ENCODE results near the gene DHPS. TPM values are rescaled to one million over a fixed set of nuclear protein-coding genes. Genes with fewer than 3 reads are reported as not detected.

DHPS gene
- total and polyA plus RNA-seq, 4 donors = 65.0 to 80.8 (median 74.7) TPM

GRCh38 chr19:12642506-12642905, 39.2 kb downstream of the DHPS start:
- Histone ChIP-seq H3K9ac (ENCODE audit: insufficient read depth in 1 of 2, low read length in 2 of 2) (no peak overlapping the region), H3K27me3 (ENCODE audit: control insufficient read depth in 3 of 3, insufficient read depth in 3 of 3, low read length in 2 of 3) (no peaks in the 10 kb centered on the region), H3K4me3 (no peak overlapping the region), H3K9me3 (ENCODE audit: control insufficient read depth in 4 of 4, insufficient read depth in 3 of 4, low read length in 3 of 4) (no peaks in the 10 kb centered on the region), H3K36me3 (ENCODE audit: control insufficient read depth in 4 of 4, insufficient read depth in 4 of 4, low read length in 4 of 4) (peaks cover 0 to 4% (median 0%) of the 10 kb centered on the region in 4 donors), H3K27ac (ENCODE audit: low read depth in 1 of 2, low read length in 1 of 2) (no peak overlapping the region), H3K4me1 (ENCODE audit: control insufficient read depth in 5 of 5, insufficient read depth in 5 of 5, low read length in 5 of 5) (peaks cover 0 to 7% (median 0%) of the 10 kb centered on the region in 5 donors)
- no peak for TF ChIP-seq CTCF (IDR thresholded peaks at IDR 0.05; ENCODE audit: control extremely low read depth, extremely low read depth)
- DNase-seq (no peak), ATAC-seq (ENCODE audit: insufficient read depth, low FRiP score) (no peak)
- WGBS, 2 donors = 93 to 95% methylated on average over 26 of the region's 26 CpGs

DNA sequence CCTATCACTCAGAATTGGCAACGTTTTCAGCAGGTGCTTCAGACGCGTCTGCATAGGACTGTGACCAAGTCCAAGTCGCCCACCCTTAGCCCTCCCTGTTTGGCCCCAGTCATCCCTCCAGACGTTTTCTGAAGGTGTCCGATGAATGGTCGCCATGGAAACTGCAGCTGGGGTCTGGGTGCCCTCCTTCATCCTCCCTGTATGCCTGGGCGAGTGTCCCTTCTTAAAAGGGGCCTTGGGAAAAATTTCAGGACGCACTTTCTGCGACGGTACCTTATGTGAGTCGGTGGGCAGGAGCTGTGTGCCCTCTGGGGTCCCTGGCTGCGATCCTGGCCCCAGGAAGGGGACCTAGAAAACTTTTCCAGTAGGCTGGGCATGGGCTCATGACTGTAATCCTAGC, 40.2 kb downstream of the DHPS start:
- DNase-seq = no peak
- H3K9ac ChIP-seq (ENCODE audit: insufficient read depth in 1 of 2, low read length in 2 of 2) = no peak overlapping the region
- 73 to 90% methylated on average over 13 of the region's 13 CpGs for WGBS, 2 donors

DNA sequence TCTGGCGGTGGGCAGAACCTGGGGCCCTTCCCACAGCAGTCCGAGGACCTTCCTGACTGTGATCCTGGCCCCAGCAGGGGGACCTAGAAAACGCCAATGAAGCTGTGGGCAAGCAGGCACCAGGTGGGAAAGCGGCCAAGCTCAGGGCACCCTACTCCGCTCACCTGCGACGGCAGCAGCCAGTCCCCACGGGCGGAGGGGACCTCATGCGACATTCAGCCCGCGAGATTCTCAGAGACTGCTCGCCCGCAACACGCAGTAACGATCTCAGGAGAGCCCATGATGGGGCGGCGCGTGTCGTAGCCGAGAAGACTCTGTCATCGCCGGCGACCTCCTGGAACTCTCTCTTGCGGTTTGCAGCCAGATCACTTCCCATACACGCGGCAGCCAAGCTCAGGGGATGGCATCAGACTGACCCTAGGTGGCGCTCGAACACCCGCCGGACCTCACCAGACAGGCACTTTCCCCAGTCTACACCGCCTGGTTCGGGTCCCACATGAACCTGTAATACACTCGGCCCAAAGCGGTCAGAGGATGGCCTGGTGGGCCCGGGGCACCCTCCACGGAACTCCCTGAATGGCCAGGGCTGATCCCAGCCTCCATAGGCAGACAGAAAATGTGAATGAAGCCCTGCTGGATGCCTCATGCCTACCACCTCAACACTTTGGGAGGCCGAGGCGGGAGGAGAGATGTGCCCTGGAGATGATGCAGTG, 41.6 kb downstream of the DHPS start:
- DNase-seq = peak; percentile 74 to 83 (median 82)
- TF ChIP-seq CTCF (IDR thresholded peaks at IDR 0.05; ENCODE audit: control extremely low read depth, extremely low read depth) = peak; percentile 74
- Histone ChIP-seq H3K36me3 (ENCODE audit: control insufficient read depth in 4 of 4, insufficient read depth in 4 of 4, low read length in 4 of 4) (peaks cover 0 to 4% (median 0%) of the 10 kb centered on the region in 4 donors), H3K4me3 (peak overlapping the region; percentile 11), H3K9me3 (ENCODE audit: control insufficient read depth in 4 of 4, insufficient read depth in 3 of 4, low read length in 3 of 4) (no peaks in the 10 kb centered on the region), H3K9ac (ENCODE audit: insufficient read depth in 1 of 2, low read length in 2 of 2) (no peak overlapping the region), H3K27me3 (ENCODE audit: control insufficient read depth in 3 of 3, insufficient read depth in 3 of 3, low read length in 2 of 3) (no peaks in the 10 kb centered on the region), H3K27ac (ENCODE audit: low read depth in 1 of 2, low read length in 1 of 2) (no peak overlapping the region), H3K4me1 (ENCODE audit: control insufficient read depth in 5 of 5, insufficient read depth in 5 of 5, low read length in 5 of 5) (peaks cover 0 to 7% (median 0%) of the 10 kb centered on the region in 5 donors)
- peak; percentile 94 for ATAC-seq (ENCODE audit: insufficient read depth, low FRiP score)
- WGBS, 2 donors = 9 to 10% methylated on average over 39 of the region's 39 CpGs

More for the DNA sequence above, 40.2 kb downstream of the DHPS start:
- ATAC-seq (ENCODE audit: insufficient read depth, low FRiP score) = no peak
- Histone ChIP-seq H3K27ac (ENCODE audit: low read depth in 1 of 2, low read length in 1 of 2) (no peak overlapping the region), H3K4me1 (ENCODE audit: control insufficient read depth in 5 of 5, insufficient read depth in 5 of 5, low read length in 5 of 5) (peaks cover 0 to 7% (median 0%) of the 10 kb centered on the region in 5 donors), H3K4me3 (no peak overlapping the region), H3K36me3 (ENCODE audit: control insufficient read depth in 4 of 4, insufficient read depth in 4 of 4, low read length in 4 of 4) (peaks cover 0 to 4% (median 0%) of the 10 kb centered on the region in 4 donors), H3K27me3 (ENCODE audit: control insufficient read depth in 3 of 3, insufficient read depth in 3 of 3, low read length in 2 of 3) (no peaks in the 10 kb centered on the region), H3K9me3 (ENCODE audit: control insufficient read depth in 4 of 4, insufficient read depth in 3 of 4, low read length in 3 of 4) (no peaks in the 10 kb centered on the region)
- no peak for TF ChIP-seq CTCF (IDR thresholded peaks at IDR 0.05; ENCODE audit: control extremely low read depth, extremely low read depth)
